Stimulated activated CD4-positive, alpha-beta T cell treated with anti-CD3 and anti-CD28 coated beads, Interleukin-2, amount 100 ng/mL, for 24 hours (primary cell): ENCODE measurements around the gene STOM.

Source experiments
- DNase-seq, 2 donors: peaks; one replicate each; pipeline ENCODE4 v3.0.0-alpha.2; 2020

Gene STOM

DNA sequence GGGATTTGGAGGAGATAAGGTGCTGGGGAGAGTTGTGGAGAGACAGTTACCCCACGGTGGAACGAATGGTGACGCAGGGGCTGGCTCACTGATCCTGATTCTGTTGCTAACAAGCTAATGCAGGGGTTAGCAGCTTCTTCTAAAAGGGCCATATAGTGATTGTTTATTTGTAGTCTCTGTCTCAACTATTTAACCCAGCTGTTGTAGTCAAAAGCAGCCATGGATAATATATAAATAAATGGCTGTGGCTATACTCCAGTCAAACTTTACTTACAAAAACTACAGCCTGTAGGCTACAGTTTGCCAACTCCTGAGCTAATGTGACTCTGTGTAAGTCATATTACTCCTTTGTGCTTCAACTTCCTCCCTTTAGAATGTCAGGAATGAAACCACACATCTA, 21.8 kb downstream of the STOM start:
- no peak for DNase-seq

DNA sequence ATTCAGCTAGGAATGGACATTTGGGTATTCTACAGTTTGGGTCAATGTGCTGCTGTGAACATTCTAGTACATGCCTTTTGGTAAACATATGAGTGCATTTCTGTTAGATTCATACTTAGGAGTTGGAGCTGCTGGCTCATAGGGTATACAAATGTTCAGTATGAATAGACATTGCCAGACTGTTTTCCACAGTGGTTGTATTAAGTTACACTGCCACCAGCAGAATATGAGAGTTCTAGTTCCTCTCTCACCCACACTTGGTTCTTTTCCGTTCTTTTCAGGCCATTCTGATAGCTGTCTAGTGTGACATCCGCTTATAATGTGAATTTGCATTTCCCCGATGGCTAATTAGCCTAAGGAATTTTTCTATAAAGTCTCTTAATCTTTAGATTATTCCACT, 25.0 kb downstream of the STOM start:
- DNase-seq = no peak

- no peak for DNase-seq
Measured at GRCh38 chr9:121344184-121344583, 25.9 kb downstream of the STOM start.

- no peak for DNase-seq
Measured at GRCh38 chr9:121340676-121341392, 29.2 kb downstream of the STOM start.

- DNase-seq = no peak
Measured at GRCh38 chr9:121339437-121339836, 30.6 kb downstream of the STOM start.

GRCh38 chr9:121336665-121337064, 33.4 kb downstream of the STOM start:
- no peak for DNase-seq

DNA sequence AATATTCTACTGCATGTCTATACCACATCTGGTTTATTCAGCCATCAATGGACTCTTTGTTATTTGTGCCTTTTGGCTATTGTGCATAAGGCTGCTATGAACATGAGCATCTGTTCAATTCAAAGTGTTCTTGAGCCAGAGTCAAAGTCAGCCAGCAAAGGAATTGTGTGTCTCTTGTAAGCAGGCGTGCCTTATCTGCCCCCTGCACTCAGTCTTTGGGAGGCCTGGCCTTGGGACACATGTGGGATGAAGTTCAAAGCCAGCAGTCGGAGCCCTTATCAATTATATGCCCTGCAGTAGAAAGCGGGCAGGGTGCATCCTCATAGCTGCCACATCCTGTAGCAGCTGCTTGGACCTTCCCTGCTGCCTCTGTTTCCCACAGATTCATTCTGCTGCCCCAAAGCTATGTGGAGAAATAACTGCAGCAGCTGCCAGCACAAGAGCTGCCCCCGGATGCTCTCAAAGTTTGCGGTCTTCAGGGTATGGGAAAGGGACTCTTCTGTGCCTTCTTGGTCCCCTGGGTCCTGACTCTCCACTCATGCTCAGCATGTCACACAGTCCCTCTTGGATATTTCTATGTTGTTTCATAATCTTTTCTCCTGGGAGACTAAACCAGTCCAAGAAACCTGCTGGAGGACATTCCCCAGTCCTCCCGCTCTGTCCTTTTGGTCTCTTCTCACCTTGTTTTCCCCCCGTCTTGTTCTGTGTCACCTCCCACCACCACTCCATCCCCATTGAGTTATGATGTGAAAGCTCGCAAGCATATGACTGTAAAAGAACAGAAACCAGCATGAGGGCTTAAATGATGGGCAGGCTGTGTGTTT, 35.9 kb downstream of the STOM start:
- DNase-seq = no peak

DNA sequence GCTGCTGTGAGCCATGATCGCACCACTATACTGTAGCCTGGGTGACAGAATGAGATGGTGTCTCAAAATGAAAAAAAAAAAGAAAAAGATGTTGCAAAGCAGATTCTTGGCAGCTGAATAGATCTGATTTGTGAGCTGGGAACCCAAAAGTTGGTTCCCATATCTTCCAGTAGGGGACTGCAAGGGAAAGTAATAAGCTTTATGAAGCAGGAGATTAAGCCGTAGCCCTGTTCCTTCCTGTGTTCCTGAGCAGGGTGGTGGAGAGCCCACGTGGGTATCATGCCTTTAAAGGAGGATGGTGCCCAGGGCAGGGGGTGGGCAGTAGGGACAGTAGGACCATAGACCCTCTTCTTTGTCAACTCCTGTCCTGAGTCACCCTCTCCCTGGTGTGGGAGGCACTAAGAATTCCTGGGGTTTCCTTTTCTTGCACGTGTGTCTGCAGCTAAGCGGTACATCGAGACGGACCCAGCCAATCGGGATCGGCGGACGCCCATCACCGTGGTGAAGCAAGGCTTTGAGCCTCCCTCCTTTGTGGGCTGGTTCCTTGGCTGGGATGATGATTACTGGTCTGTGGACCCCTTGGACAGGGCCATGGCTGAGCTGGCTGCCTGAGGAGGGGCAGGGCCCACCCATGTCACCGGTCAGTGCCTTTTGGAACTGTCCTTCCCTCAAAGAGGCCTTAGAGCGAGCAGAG, 37.9 kb downstream of the STOM start:
- DNase-seq = no peak

- DNase-seq = no peak
Measured at GRCh38 chr9:121331549-121331948, 38.5 kb downstream of the STOM start.

DNA sequence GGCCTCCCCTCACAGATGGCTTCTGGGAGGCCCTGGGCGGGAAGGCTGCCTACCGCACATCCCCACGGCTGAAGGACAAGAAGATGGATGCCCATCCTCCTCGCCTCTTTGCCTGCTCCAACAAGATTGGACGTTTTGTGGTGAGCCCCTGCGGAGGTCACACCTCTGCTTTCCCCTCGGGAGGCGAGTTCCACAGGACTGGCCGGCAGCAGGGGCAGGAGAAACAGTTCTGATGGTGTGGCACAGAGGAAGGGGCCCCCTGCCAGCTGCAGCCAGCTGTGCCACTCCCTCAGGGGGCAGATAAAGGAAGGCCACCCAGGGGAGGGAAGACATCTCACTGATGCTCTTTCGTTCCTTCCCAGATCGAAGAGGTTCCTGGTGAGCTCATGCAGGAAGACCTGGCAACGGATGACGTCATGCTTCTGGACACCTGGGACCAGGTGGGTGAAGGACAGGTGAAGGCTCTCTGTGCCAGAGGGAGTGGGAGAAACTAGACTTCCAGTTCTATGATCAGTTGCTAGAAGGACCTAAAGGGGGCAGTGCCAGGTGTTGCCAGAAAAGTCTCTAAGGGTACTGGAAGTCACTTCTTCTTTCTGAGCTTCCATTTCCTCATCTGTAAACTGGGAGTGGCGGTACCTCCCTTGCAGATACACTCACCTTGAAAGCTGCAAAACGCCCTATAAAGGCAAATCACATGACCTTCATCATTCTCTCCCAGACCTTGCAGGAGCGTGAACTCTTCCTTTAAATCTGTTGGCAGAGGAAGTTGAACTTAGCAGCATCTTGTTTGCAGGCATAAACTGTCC, 41.0 kb downstream of the STOM start:
- DNase-seq = no peak

DNA sequence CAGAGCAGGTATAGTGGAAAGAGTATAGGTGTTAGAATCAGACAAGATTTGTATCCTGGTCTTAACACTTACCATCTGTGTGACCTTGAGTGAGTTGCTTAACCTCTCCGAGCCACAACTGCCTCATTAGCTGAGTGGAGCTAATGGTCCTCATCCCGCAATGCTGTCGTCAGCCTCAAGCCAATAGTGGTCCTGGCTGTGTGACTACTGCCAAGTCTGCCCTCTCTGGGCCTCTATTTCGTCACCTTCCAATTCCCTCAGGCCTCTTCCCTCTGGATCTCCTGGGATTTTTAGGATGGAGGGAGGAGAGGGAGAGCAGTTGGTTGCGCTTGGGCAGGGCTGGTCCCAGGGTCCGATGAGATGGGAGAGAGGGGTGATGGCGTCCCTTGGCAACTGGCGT, 41.6 kb downstream of the STOM start:
- DNase-seq = no peak

DNA sequence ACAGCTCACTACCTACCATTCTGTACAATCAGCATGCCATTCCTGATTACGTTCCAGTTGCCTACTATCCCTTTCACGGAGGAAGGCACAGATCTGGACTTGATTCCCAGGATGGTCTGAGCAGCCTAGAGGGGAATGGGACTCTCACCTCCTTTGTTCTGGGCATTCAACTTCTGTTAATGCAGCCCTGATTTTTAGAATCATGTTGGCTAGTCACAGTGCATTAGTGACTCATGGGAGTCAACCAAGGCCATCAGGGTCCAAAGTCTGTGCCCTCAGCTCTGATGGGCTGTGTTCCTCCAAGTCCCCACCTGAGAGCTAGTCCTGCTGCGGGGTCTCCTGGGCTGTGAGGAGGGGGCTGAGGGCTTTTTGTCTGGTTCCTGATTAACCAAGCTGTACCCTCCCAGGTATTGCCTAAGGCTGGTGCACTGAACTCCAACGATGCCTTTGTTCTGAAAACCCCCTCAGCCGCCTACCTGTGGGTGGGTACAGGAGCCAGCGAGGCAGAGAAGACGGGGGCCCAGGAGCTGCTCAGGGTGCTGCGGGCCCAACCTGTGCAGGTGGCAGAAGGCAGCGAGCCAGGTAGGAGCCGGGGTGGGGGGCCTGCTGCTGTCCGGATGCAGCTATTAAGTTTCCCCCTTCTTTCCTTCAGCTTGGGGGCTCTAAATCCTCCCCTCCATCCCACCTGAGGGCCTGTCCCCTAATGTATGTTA, 43.0 kb downstream of the STOM start:
- no peak for DNase-seq

DNA sequence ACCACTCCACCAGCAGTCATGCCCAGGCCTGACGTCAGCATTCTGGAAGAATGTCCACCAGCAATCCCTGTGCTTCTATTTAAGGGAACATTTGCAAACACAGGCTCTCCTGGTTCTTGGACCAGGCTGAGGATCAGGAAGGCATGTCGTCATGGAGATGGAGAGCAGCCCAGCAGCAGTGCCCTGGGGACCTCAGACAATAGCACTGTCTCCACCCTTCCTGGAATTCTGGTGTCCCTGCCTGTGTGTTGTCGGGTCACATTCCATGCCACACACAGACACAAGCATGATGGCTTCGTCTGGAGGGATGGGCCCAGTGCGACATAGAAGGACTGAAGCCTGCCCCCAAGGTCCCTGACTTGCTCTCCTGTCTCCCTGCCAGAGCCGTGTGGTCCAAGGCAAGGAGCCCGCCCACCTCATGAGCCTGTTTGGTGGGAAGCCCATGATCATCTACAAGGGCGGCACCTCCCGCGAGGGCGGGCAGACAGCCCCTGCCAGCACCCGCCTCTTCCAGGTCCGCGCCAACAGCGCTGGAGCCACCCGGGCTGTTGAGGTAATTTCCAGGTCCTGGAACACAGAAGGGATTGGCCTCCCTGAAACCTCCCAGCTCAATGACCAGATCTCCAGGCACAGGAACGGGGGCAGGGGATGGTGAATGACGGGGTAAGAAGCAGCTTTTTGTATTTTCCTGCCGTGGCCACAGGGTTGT, 43.8 kb downstream of the STOM start:
- DNase-seq = no peak

- no peak for DNase-seq
Measured at GRCh38 chr9:121325387-121325786, 44.7 kb downstream of the STOM start.

- DNase-seq = no peak
Measured at GRCh38 chr9:121324755-121325154, 45.3 kb downstream of the STOM start.

- no peak for DNase-seq
Measured at GRCh38 chr9:121324316-121324715, 45.7 kb downstream of the STOM start.

DNA sequence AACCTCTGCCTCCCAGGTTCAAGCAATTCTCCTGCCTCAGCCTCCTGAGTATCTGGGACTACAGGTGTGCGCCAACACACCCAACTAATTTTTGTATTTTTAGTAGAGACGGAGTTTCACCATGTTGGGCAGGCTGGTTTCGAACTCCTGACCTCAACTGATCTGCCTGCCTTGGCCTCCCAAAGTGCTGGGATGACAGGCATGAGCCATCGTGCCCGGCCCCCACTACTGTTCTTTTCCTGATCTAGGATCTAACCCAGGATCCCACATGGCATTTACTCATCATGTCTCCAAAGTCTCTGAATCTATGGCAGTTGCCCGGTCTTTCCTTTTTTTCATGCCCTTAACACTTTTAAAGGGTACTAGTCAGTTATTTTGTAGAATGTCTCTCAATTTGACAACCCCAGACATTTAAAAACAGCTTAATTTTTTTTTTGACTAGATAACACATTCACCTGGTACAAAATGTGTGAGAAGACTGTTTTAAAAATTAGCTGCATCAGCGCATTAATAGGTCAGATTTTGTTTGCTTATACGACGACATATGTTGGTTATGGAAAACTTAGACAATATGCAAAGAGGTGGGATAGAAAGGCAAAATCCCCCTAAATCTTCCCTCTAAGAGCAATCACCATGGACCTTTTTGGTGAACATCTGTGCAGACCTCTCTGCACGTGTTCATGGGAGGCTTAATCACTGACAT, 46.5 kb downstream of the STOM start:
- DNase-seq = no peak

- no peak for DNase-seq
Measured at GRCh38 chr9:121322737-121323448, 47.2 kb downstream of the STOM start.

GRCh38 chr9:121322037-121322736, 47.9 kb downstream of the STOM start:
- no peak for DNase-seq
